Measurements from ENCODE around the gene ACE. TPM values are rescaled to one million over a fixed set of nuclear protein-coding genes. Genes with fewer than 3 reads are reported as not detected.

ACE gene
- total RNA-seq, 1 experiment from 2014 or later: 4.5 TPM

GRCh38 chr17:63490858-63491400 is 14.1 kb downstream of the ACE start:
- in situ Hi-C loops (cut with HindIII; ENCODE audit: low pct_unique_long_range_greater_than_20kb, low sequenced_read_pairs) (no loop called here), intact Hi-C loops (cut with micrococcal nuclease; ENCODE audit: unreplicated experiment) (no loop called here)
- no peaks in the 10 kb centered on the region for H3K36me3 ChIP-seq (ENCODE audit: control insufficient read depth, insufficient read depth, low read length)
- BruUV-seq (replicated peaks): no TSS peak
- H3K9me3 ChIP-seq (ENCODE audit: control insufficient read depth, insufficient read depth, low read depth, low read length): no peaks in the 10 kb centered on the region
- H3K27ac ChIP-seq (ENCODE audit: low read length): no peak overlapping the region
- TF ChIP-seq CTCF (IDR thresholded peaks at IDR 0.05): no peak
- ATAC-seq (no peak), DNase-seq (ENCODE audit: low read depth, low spot score) (no peak)
- ChIA-PET POLR2A (no interaction called here), CTCF (no interaction called here)
- no peaks in the 10 kb centered on the region for H3K27me3 ChIP-seq (ENCODE audit: control insufficient read depth, insufficient read depth, low read length)
- no peak overlapping the region for H3K4me3 ChIP-seq (ENCODE audit: low read depth in 2 of 2, low read length in 2 of 2)
- H3K4me1 ChIP-seq (ENCODE audit: control insufficient read depth, insufficient read depth, low read length): no peaks in the 10 kb centered on the region

- ChIA-PET POLR2A (no interaction called here), CTCF (no interaction called here)
- BruUV-seq (replicated peaks): no TSS peak
- TF ChIP-seq SIN3A (IDR thresholded peaks at IDR 0.05; ENCODE audit: borderline replicate concordance, insufficient read depth, low read depth, low read length) (no peak), TCF7L2 (IDR thresholded peaks at IDR 0.05; ENCODE audit: low read depth, low read length) (no peak), POLR2AphosphoS5 (IDR thresholded peaks at IDR 0.05; ENCODE audit: low read depth, low read length) (no peak), CTCF (IDR thresholded peaks at IDR 0.05) (no peak), REST (IDR thresholded peaks at IDR 0.05; ENCODE audit: insufficient read depth in 1 of 2, low read depth in 2 of 2, low read length in 1 of 2) (no peak)
- Histone ChIP-seq H3K36me3 (ENCODE audit: control insufficient read depth, insufficient read depth, low read length) (no peaks in the 10 kb centered on the region), H3K27ac (ENCODE audit: low read length) (no peak overlapping the region), H3K27me3 (ENCODE audit: control insufficient read depth, insufficient read depth, low read length) (no peaks in the 10 kb centered on the region), H3K4me3 (ENCODE audit: low read depth in 2 of 2, low read length in 2 of 2) (no peak overlapping the region), H3K9me3 (ENCODE audit: control insufficient read depth, insufficient read depth, low read depth, low read length) (no peaks in the 10 kb centered on the region), H3K4me1 (ENCODE audit: control insufficient read depth, insufficient read depth, low read length) (no peaks in the 10 kb centered on the region)
- DNase-seq (ENCODE audit: low read depth, low spot score): no peak
- no peak for ATAC-seq
- in situ Hi-C loops (cut with HindIII; ENCODE audit: low pct_unique_long_range_greater_than_20kb, low sequenced_read_pairs): no loop called here
- intact Hi-C loops (cut with micrococcal nuclease; ENCODE audit: unreplicated experiment): no loop called here
These were observed 14.6 kb downstream of the ACE start for GRCh38 chr17:63491413-63491812.
